NCI-H82 (cell line): ENCODE data around the gene C2CD3.
"Not testable (repeated sequence)": the region's sequence is repeated elsewhere in the genome, so short reads cannot be mapped to it uniquely, and the experiment has no call there.

Experiments used
- DNase-seq: peaks from one replicate; lab custom pipeline; 2025; lab: John Stamatoyannopoulos, UW

C2CD3 gene

DNA sequence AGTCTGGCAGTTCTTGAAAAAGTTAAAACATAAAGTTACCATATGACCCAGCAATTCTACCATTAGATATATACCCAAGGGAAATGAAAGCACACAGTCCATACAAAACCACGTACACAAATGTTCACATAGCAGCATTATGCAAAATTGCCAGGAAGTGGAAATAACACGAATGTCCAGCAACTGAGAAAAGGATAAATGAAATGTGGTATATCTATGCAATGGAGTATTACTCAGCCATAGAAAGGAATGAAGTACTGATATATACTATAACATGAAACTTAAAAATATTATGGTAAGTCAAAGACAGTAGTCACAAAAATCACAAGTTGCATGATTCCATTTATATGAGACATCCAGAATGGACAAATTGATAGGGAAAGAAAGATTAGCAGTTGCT lies 57.9 kb downstream of the C2CD3 start:
- no peak for DNase-seq

DNA sequence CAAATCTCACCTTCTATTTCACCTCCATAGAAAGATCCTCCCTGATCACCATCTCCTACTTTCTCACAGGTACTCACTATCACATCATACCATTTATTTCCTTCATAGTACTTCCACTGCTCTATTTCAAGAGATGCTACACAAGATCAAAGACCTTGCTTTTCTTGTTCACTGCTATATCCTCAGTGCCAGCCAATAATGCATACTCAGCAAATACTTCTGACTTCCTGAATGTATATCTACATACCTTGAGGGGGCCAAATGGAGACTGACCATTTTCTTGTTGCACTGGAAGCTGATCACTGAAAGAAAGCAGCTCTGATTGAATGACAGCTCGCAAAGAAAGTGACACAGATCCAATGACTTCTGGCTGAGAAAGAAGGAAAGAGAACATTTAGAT lies 64.7 kb downstream of the C2CD3 start:
- no peak for DNase-seq

DNA sequence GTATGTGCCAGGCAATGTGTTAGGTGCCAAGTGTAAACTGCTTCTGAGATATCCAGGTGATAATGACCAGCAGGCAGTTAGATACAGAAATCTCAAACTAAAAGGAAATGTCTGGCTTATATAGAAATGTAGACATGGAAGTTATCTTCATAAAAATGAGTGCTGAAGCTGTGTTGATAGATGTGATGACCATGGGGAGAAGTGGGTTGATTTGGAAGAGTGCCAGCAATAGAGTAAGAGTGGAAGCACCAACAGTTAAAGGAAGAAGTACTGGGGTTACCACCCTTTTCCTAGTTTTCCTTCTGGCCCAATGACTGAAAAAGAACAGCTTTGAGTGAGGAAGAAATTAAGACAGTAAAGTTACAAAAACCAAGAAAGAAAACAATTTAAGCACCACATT lies 68.5 kb downstream of the C2CD3 start:
- no peak for DNase-seq

DNA sequence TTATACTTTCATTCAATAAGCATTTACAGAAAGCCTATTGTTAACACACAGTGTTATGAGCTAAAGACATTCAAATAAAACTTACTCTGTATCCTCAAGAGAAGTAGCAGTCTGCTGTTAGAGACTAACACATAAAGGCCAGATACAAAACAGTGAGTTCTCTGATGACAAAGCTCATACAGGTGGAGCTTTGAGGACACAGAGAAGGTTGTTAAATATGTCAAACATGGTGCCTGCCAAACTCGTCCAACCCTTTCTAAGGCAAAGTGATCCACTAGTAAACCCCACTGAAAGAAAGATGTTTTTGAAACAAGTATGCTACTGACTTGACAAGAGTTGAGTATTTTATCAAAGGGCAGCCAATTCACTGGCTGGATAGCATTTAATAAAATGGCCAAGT lies 70.1 kb downstream of the C2CD3 start:
- DNase-seq: no peak

DNA sequence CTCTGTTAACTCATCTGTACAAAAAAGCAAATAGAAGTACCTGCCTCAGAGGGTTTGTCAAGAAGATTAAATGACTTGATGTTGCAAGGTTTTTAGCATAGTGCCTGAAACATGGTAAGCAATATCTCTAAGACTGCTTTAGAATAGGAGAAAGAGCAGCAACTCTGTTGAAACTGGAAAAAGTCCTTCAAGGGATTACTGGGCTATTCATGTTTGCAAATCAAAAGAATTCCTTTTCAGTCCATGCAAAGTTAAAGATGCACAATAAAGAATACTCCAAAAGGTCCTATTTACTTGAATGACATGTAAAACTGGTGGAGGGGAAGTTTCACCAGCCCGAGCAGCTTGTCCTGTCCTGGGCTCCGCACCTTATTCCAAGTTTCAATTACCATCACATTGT lies 70.6 kb downstream of the C2CD3 start:
- no peak for DNase-seq

DNA sequence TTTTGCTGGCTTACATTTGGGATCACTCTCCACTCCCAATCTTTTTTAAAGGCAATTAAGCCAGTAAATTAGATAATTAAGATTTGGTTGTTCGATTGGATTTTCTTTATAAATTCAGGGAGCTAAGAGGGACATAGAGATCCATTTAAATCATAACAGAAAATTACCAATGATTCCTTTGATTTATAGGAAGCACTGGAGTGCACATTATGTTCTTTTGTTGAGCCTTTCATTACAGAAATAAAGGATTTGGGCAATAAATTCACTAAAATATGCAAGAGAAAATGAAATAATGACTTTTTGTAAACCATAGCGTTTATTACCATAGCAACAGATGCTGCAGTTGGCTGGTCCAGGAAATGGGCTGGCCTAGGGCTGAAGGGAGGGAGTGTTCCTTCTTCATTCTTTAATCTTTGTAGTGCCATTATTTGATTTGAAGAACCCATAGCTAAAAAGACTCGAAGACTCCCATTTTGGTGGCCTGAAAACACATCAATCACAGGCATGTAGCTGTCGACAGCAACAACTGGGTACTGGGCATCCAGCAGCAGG lies 73.0 kb downstream of the C2CD3 start:
- peak; percentile 4 for DNase-seq

DNA sequence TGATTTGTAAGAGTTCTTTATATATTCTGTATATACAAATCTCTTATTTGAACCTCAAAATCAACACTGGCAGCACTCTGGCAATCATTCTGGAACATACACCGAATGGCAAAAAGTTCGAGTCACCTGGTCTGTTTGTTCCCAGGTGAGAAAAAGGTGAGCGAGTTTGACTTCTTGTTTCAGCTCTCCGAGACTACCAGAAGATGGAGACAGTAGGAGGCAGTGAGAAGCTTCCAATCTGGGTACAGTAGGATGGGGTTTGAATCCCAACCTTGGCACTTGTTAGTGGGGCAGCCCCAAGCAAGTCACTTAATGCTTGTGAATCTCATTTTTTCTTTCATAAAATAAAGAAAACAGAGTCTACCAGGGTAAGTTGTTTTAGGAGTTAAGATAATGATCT lies 76.4 kb downstream of the C2CD3 start:
- no peak for DNase-seq

DNA sequence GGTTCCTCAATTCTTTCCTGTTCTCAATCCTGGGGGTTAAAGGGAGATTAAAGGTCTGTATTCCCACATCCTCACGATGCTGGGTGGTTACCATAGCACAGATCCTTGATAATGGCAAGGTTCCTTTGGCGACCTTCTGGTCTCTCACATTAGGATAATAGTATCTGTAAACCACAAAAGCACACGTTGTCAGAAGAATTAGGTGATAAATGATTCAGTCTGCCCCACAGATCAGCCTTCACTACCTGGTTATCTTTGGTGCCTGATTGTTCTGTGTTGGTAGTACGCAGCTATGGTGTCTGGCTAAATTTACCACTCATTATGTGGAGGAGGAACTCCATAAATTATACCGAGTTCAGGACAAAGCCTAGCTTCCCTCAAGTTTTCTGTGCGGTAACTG lies 78.4 kb downstream of the C2CD3 start:
- no peak for DNase-seq

DNA sequence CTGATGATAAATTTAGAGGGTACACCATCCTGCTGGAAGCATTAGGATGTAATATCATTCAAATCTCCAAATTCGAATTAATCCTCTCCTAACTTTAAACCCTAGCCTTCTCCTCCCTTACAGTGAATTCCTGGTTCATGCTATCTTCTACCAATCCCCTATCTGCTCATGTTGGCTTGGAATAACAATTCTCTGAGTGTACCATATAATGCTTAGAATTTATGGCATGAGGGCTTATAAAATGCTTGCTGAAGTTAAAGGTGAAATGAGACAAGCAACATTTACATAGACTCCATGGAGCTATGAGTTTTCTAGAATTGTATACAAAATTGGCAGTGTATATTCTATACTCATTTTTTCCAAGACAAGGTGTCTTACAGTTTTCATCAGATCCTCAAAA lies 79.3 kb downstream of the C2CD3 start:
- no peak for DNase-seq

DNA sequence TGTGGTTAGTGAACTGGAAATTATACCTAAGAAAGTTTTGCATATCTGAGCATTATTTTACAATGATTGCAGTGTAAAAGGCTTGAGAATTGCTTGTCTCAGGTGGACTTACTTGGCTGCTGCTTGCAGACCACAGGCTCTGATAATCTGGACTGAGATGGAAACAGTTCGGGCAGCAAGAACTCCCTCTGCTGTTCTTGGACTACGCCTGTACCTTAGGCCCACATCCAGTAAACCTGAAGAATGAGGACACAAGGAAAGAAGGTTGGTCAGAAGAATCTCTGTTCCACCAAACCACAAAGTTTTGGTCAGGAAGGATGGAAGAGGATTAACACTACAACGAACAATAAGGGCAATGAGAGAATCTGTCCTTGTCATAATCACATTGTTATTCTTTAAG lies 80.1 kb downstream of the C2CD3 start:
- no peak for DNase-seq

DNA sequence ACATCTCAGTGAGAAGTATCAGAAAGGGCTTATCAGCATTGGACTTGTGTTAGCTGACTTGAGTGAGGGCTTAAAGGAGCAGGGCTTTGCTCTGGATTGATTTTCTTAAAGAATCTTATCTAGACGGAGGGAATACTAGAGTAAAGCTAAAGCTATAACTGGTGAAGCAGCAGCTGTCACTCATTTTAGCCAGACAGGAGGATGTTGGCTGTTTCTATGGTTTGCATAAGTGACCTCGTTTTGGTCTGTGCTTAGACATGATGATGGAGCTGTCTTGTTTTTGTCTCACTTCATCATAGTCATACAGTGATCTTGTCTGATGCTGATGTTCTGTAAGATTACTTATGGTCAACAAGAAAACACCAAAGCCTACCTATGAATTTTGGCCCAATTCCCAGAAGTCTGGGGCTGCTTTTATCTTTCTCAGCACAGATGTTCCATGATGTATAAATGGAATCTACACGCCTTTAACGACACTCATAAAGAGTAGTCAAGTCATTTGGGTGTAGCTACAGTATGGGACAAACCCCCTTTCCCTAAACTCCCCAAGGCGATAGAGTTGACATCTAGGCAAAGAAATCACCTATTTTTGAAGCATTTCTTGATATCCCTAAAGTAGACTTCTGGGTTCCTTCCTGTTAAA lies 84.4 kb downstream of the C2CD3 start:
- DNase-seq: no peak

DNA sequence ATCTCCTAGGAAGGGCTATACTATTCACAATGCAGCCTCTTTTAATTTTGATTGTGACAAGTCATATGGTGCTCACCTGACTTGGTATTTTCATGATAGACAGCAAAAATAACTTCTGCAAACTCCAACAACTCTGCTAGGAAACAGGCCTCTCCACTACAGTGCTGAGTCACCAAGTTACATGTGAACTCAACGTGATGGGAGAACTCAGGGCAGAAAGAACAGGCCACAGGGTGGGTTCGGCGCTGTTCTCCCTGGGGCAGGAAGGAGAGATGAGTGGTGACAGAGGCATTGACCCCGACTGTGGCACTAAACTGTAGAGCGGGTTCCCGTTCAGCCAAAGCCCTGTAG lies 85.3 kb downstream of the C2CD3 start:
- DNase-seq: no peak

DNA sequence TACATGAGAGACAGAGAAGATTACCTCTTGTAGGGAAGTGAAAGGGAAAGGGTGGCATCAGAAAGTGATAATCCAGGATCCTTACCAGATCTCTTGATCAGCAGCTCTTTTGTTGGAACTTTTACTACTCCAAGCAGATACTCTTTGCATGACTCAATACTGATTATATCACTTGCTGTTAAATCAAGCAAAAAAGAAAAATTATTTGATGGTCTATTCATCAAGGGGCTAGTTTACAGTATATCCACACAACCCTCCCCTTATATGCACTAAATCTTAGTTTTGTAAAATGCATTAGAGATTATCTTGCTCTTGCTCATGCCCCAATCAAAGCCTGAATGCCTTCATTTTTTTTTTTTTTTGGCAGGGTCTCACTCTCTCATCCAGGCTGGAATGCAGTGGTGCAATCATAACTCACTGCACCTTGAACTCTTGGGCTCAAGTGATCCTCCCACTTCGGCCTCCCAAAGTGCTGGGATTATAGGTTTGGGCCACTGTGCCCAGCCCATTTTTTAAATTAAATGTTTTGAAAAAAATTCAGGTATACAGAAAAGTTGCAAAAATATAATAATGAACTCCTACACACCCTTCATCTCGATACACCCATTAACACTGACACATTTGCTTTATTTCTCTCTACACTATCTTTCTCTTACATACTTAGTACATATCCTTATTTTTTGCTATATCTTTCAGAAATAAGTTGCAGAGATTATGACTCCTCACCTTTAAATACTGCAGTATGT lies 85.8 kb downstream of the C2CD3 start:
- no peak for DNase-seq

DNA sequence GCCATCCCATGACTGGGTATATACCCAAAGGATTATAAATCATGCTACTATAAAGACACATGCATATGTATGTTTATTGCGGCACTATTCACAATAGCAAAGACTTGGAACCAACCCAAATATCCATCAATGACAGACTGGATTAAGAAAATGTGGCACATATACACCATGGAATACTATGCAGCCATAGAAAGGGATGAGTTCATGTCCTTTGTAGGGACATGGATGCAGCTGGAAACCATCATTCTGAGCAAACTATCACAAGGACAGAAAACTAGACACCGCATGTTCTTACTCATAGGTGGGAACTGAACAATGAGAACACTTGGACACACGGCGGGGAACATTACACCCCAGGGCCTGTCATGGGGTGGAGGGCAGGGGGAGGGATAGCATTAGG lies 86.9 kb downstream of the C2CD3 start:
- DNase-seq: not testable (repeated sequence)

DNA sequence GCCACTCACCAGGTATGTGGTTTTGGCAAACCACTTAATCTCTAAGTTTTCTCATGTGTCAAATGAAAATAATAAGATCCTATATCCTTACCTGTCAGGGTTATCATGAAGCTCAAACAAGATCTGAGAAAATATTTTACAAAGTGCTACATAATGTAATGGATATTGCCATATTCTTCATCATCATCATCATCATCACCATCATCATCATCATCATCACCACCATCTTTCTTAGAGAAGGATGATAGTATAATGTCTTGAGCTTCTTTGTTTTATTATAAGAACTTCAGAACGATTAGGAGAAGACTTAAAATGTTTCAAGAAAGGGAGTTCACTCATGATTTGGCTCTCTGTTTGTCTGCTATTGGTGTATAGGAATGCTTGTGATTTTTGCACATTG lies 89.4 kb downstream of the C2CD3 start:
- DNase-seq: no peak

DNA sequence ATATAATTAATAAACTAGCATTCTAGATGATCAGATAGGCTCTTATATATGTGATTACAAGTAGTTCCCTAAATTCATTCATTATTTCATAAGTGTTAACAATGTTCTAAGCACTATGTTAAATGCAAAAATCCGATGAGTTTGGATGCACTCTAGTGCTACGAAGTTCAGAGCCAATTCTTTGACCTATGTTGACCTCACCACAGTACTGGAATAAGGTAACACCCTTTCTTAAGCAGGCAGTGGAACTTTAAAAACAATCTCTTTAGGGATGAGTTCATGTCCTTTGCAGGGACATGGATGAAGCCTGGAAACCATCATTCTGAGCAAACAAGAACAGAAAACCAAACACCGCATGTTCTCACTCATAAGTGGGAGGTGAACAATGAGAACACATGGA lies 93.6 kb downstream of the C2CD3 start:
- DNase-seq: no peak

DNA sequence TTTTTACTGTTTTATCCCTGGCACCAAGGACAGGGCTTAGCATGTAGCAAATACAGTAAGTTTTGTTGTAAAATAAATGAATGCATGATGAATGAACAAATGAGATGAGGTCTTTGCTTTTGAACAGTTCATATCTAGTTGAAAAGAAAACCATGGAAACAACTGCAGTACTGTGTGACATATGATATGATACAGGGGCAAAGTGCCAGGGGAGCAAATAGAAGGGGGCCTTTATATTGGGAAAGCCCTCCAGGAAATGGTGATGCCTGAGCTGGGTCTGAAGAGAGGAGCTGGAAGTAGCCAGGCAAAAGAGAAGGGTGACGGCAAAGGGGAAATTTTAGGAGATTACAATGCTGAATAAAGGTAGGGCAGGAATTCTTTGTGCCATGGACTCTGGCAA lies 98.1 kb downstream of the C2CD3 start:
- no peak for DNase-seq

DNA sequence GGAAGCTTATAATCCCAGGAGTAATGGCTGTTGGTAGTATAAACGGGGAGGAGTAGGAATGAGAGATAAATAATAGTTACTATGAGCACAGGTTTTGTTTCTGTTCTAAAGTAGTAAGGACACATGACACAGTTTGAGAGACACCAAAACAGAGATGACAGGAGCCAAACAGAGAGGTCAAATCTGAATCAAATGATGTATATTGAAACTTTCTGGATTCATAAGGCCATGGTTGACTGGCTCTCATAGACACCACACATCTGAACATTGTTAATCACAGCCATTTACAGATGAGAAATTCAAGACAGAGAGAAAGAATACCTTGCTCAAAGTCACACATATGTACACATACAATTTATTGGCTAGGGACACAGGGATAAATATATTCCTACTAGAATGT lies 98.5 kb downstream of the C2CD3 start:
- no peak for DNase-seq

DNA sequence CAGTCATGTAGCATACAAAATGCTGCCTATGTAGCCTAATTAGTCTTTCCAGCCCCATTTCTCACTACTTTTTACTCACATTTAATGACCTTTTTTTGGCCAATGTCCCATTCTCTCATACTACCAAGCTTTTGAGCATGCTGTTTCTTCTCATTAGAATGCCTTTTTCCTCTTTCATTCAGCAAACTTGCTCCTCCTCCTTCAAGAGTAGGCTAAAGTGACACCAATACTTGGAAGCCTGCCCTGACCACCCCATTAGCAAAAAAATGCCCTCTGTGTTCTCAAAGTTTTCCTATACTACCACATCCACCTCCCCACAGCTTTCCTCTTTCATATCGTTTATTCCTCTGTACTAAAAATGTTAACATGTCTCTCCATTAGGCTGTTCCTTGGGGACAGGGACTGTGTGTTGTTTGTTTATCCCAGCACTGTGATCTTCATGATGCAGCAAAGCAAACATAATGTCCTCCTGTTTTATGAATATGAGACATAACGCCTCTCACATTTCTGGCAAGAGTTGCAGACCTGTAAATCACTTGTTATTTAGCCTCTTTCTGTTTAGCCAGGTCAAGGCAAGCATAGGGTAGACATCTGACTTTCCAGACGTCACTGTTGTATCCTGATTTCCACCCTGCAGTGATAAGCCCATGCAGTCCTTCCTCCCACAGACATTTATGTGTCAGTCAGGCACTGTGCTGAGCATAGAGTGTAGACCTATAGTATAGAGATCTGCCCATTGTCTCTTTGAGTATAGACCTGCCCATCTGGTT lies 99.9 kb downstream of the C2CD3 start:
- DNase-seq: no peak

DNA sequence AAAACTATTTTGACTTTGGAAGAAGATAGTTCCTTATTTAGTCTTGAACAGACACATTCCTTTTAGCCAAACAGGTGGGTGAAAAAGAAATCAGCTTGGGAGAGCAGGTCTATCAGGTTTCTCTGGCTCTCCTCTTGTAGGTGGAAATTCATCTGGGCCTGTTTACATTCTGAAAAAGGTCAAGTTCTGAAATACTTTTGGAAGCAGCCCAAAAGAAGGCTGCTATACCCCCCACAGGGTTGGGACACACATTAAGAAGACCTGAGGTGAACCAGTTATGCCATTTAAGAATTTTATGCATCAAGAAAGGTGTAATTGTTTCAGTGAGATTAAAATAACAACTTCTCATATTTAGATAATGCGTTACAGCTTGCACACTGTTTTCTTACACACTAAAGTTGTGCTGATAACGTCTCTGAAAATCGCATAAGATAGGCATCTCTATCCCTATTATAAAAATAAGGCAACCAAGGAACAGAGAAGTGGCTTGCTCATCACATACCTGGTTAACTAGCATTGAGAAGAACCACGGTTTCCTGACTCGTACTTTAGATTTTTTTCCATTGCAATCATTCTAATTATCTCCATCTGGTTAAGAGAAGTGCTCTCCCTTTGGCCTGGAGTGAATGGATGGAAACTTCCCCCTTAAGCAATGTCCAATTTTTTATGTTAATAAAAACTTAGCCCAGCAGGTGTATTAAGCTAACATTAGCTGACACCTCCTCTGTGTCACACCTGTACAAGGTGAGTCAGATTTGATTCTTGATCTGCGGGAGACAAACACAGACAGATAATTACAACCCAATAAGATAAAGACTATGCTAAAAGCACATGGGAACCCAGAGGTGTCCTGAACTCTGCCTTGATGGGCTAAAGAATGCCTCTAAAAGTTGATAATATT lies 101.4 kb downstream of the C2CD3 start:
- no peak for DNase-seq

DNA sequence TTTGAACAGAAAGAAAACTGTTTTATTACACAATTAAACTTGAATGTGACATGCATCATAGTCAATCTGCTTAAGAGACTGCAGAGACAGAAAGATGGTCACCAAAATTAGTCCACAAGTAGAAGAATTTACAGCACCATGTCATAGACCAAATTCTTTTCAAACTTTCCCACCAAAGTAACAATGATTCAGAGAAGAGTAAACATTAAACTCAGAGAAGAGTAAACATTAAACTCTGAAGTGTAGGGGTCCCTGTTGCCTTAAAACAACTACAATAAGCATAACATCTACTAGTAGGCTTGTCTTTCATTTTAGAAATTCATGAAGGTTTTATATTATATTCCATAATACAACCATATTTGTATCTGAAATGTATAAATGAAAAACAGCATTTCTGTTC lies 104.1 kb downstream of the C2CD3 start:
- DNase-seq: not testable (repeated sequence)

DNA sequence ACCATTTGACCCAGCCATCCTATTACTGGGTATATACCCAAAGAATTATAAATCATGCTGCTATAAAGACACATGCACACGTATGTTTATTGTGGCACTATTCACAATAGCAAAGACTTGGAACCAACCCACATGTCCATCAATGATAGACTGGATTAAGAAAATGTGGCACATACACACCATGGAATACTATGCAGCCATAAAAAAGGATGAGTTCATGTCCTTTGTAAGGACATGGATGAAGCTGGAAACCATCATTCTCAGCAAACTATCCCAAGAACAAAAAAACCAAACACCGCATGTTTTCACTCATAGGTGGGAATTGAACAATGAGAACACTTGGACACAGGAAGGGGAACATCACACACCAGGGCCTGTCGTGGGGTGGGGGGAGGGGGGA lies 105.3 kb downstream of the C2CD3 start:
- DNase-seq: not testable (repeated sequence)
